ENCODE results near the gene NPAS3.
A peak's percentile ranks its signal among the peaks of the same experiment; 100 is the strongest.

The NPAS3 gene

GRCh38 chr14:32938719-32939253, at the start of gene NPAS3:
Gene NPAS3 (plus strand): TSS chr14:32938879.
- no peak for DNase-seq (ENCODE audit: low read depth)

- no peak for DNase-seq (ENCODE audit: low read depth)
Observed at GRCh38 chr14:32896979-32897697, 41.5 kb upstream of the NPAS3 start.

GRCh38 chr14:32897698-32898064, 41.0 kb upstream of the NPAS3 start:
- DNase-seq (ENCODE audit: low read depth) = no peak

GRCh38 chr14:32898876-32899275, 39.8 kb upstream of the NPAS3 start:
- no peak for DNase-seq (ENCODE audit: low read depth)

- DNase-seq (ENCODE audit: low read depth) = no peak
Observed at GRCh38 chr14:32900547-32900946, 38.1 kb upstream of the NPAS3 start.

GRCh38 chr14:32905013-32905412, 33.7 kb upstream of the NPAS3 start:
- no peak for DNase-seq (ENCODE audit: low read depth)

- DNase-seq (ENCODE audit: low read depth) = no peak
Observed at GRCh38 chr14:32906672-32907071, 32.0 kb upstream of the NPAS3 start.

- DNase-seq (ENCODE audit: low read depth) = no peak
Observed at GRCh38 chr14:32908196-32909084, 30.2 kb upstream of the NPAS3 start.

- DNase-seq (ENCODE audit: low read depth) = no peak
Observed at GRCh38 chr14:32913725-32914124, 25.0 kb upstream of the NPAS3 start.

- no peak for DNase-seq (ENCODE audit: low read depth)
Observed at GRCh38 chr14:32914391-32914790, 24.3 kb upstream of the NPAS3 start.

GRCh38 chr14:32920696-32921276, 17.9 kb upstream of the NPAS3 start:
- DNase-seq (ENCODE audit: low read depth) = no peak

- DNase-seq (ENCODE audit: low read depth) = no peak
Observed at GRCh38 chr14:32925439-32925838, 13.2 kb upstream of the NPAS3 start.

- DNase-seq (ENCODE audit: low read depth) = no peak
Observed at GRCh38 chr14:32932302-32932913, 6.3 kb upstream of the NPAS3 start.

- no peak for DNase-seq (ENCODE audit: low read depth)
Observed at GRCh38 chr14:32932914-32933628, 5.6 kb upstream of the NPAS3 start.

- DNase-seq (ENCODE audit: low read depth) = no peak
Observed at GRCh38 chr14:32933629-32934072, 5.0 kb upstream of the NPAS3 start.

GRCh38 chr14:32934073-32934880, 4.4 kb upstream of the NPAS3 start:
- DNase-seq (ENCODE audit: low read depth) = no peak

- DNase-seq (ENCODE audit: low read depth) = no peak
Observed at GRCh38 chr14:32934881-32935633, 3.6 kb upstream of the NPAS3 start.

- DNase-seq (ENCODE audit: low read depth) = peak; percentile 4
Observed at GRCh38 chr14:32939254-32940065, 781 bp downstream of the NPAS3 start.

- no peak for DNase-seq (ENCODE audit: low read depth)
Observed at GRCh38 chr14:32940066-32940651, 1.5 kb downstream of the NPAS3 start.
